Measurements from ENCODE around the gene TERB2.

The TERB2 gene

GRCh38 chr15:44956388-44956787, at the start of gene TERB2:
Gene TERB2 (plus strand): TSS chr15:44956687. CDS start chr15:44956719, 32 bp downstream.
- no peak for TF ChIP-seq GATA2 (IDR thresholded peaks at IDR 0.05; ENCODE audit: low read depth, low read length)
- TF ChIP-seq GATA3 (IDR thresholded peaks at IDR 0.05; ENCODE audit: low read depth, low read length): no peak

GRCh38 chr15:44909423-44909822, 47.1 kb upstream of the TERB2 start:
- no peak for TF ChIP-seq GATA3 (IDR thresholded peaks at IDR 0.05; ENCODE audit: low read depth, low read length)
- no peak for TF ChIP-seq GATA2 (IDR thresholded peaks at IDR 0.05; ENCODE audit: low read depth, low read length)

GRCh38 chr15:44910981-44911625, 45.4 kb upstream of the TERB2 start:
- TF ChIP-seq GATA2 (IDR thresholded peaks at IDR 0.05; ENCODE audit: low read depth, low read length) (no peak), GATA3 (IDR thresholded peaks at IDR 0.05; ENCODE audit: low read depth, low read length) (no peak)

GRCh38 chr15:44918136-44918535, 38.4 kb upstream of the TERB2 start:
- no peak for TF ChIP-seq GATA2 (IDR thresholded peaks at IDR 0.05; ENCODE audit: low read depth, low read length)
- TF ChIP-seq GATA3 (IDR thresholded peaks at IDR 0.05; ENCODE audit: low read depth, low read length): no peak

- no peak for TF ChIP-seq GATA3 (IDR thresholded peaks at IDR 0.05; ENCODE audit: low read depth, low read length)
- TF ChIP-seq GATA2 (IDR thresholded peaks at IDR 0.05; ENCODE audit: low read depth, low read length): no peak
Measured at GRCh38 chr15:44968475-44968874, 12.0 kb downstream of the TERB2 start.

- TF ChIP-seq GATA2 (IDR thresholded peaks at IDR 0.05; ENCODE audit: low read depth, low read length) (no peak), GATA3 (IDR thresholded peaks at IDR 0.05; ENCODE audit: low read depth, low read length) (no peak)
Measured at GRCh38 chr15:44971036-44971435, 14.5 kb downstream of the TERB2 start.

- peak; percentile 49 for TF ChIP-seq GATA2 (IDR thresholded peaks at IDR 0.05; ENCODE audit: low read depth, low read length)
Measured at GRCh38 chr15:44979617-44980339, 23.3 kb downstream of the TERB2 start.

GRCh38 chr15:44999105-44999504, 42.6 kb downstream of the TERB2 start:
- TF ChIP-seq GATA3 (IDR thresholded peaks at IDR 0.05; ENCODE audit: low read depth, low read length): no peak

GRCh38 chr15:45009046-45009445, 52.6 kb downstream of the TERB2 start:
- TF ChIP-seq GATA3 (IDR thresholded peaks at IDR 0.05; ENCODE audit: low read depth, low read length) (no peak), GATA2 (IDR thresholded peaks at IDR 0.05; ENCODE audit: low read depth, low read length) (no peak)

GRCh38 chr15:45021348-45021747, 64.9 kb downstream of the TERB2 start:
- TF ChIP-seq GATA2 (IDR thresholded peaks at IDR 0.05; ENCODE audit: low read depth, low read length): no peak

- TF ChIP-seq GATA2 (IDR thresholded peaks at IDR 0.05; ENCODE audit: low read depth, low read length) (no peak), GATA3 (IDR thresholded peaks at IDR 0.05; ENCODE audit: low read depth, low read length) (no peak)
Measured at GRCh38 chr15:45022871-45023658, 66.6 kb downstream of the TERB2 start, which contains the start of gene SORD. Gene SORD (plus strand): TSS chr15:45023195. CDS start chr15:45023284, 89 bp downstream.

GRCh38 chr15:45023659-45024225, 67.3 kb downstream of the TERB2 start:
- TF ChIP-seq GATA3 (IDR thresholded peaks at IDR 0.05; ENCODE audit: low read depth, low read length) (no peak), GATA2 (IDR thresholded peaks at IDR 0.05; ENCODE audit: low read depth, low read length) (no peak)

GRCh38 chr15:45026651-45027190, 70.2 kb downstream of the TERB2 start:
- TF ChIP-seq GATA3 (IDR thresholded peaks at IDR 0.05; ENCODE audit: low read depth, low read length) (no peak), GATA2 (IDR thresholded peaks at IDR 0.05; ENCODE audit: low read depth, low read length) (no peak)

- TF ChIP-seq GATA3 (IDR thresholded peaks at IDR 0.05; ENCODE audit: low read depth, low read length) (no peak), GATA2 (IDR thresholded peaks at IDR 0.05; ENCODE audit: low read depth, low read length) (no peak)
Measured at GRCh38 chr15:45027220-45027619, 70.7 kb downstream of the TERB2 start.
